ENCODE results near the gene GULP1. TPM values are rescaled to one million over a fixed set of nuclear protein-coding genes. Genes with fewer than 3 reads are reported as not detected.

GULP1 gene
- total and polyA plus RNA-seq, 12 donors, result 5.8 to 122 (median 51.5) TPM

DNA sequence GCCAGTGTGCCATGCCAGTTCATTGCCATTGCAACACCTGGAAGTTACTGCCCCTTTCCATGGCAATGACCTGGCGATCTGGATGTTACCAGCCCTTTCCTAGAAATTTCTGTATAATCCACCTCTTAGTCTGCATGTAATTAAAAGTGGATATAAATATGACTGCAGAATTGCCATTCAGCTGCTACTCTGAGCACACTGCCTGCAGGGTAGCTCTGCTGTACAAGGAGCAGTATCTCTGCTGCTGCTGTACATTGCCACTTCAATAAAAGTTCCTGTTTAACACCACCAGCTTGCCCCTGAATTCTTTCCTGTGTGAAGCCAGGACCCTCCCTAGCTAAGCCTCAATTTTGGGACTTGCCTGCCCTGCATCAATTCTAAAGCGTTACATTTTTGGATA lies 17.4 kb upstream of the GULP1 start:
- no peaks in the 10 kb centered on the region for H3K27me3 ChIP-seq
- H3K4me3 ChIP-seq, result no peak overlapping the region
- intact Hi-C loops (cut with DNase I), result no loop called here
- H3K9me3 ChIP-seq (replicated peaks in 1 of 3), result no peaks in the 10 kb centered on the region
- H3K27ac ChIP-seq, result no peak overlapping the region
- no peaks in the 10 kb centered on the region for H3K36me3 ChIP-seq (replicated peaks in 1 of 2)
- DNase-seq, result no peak
- TF ChIP-seq, protein P1, sequence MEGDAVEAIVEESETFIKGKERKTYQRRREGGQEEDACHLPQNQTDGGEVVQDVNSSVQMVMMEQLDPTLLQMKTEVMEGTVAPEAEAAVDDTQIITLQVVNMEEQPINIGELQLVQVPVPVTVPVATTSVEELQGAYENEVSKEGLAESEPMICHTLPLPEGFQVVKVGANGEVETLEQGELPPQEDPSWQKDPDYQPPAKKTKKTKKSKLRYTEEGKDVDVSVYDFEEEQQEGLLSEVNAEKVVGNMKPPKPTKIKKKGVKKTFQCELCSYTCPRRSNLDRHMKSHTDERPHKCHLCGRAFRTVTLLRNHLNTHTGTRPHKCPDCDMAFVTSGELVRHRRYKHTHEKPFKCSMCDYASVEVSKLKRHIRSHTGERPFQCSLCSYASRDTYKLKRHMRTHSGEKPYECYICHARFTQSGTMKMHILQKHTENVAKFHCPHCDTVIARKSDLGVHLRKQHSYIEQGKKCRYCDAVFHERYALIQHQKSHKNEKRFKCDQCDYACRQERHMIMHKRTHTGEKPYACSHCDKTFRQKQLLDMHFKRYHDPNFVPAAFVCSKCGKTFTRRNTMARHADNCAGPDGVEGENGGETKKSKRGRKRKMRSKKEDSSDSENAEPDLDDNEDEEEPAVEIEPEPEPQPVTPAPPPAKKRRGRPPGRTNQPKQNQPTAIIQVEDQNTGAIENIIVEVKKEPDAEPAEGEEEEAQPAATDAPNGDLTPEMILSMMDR (IDR thresholded peaks at IDR 0.05), result no peak
- TF ChIP-seq POLR2A (IDR thresholded peaks at IDR 0.05), result no peak
- WGBS, 4 donors, result 86 to 96% (median 90%) methylated on average over 2 of the region's 2 CpGs
- H3K4me1 ChIP-seq (replicated peaks in 1 of 2), result no peaks in the 10 kb centered on the region

DNA sequence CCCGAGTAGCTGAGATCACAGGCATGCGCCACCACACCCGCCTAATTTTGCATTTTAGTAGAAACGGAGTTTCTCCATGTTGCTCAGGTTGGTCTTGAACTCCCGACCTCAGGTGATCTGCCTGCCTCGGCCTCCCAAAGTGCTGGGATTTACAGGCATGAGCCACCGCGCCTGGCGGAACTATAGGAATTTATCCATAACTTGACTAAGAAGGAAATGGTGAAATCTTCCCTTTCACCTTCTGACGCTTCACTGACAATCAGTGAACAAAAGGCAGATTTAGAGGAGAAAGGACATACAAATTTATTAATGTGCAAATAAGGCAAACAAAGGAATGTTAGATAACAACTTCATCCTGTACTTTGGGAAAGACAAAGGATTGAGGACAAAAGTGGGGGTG lies 15.4 kb upstream of the GULP1 start:
- Histone ChIP-seq H3K4me1 (replicated peaks in 1 of 2) (no peaks in the 10 kb centered on the region), H3K4me3 (no peak overlapping the region), H3K27ac (no peak overlapping the region), H3K27me3 (no peaks in the 10 kb centered on the region), H3K9me3 (replicated peaks in 1 of 3) (no peaks in the 10 kb centered on the region), H3K36me3 (replicated peaks in 1 of 2) (no peaks in the 10 kb centered on the region)
- TF ChIP-seq POLR2A (IDR thresholded peaks at IDR 0.05), result no peak
- TF ChIP-seq, protein P1 (IDR thresholded peaks at IDR 0.05), result no peak
- 93 to 95% (median 94%) methylated on average over 10 of the region's 10 CpGs for WGBS, 4 donors
- intact Hi-C loops (cut with DNase I), result no loop called here
- DNase-seq, result no peak

DNA sequence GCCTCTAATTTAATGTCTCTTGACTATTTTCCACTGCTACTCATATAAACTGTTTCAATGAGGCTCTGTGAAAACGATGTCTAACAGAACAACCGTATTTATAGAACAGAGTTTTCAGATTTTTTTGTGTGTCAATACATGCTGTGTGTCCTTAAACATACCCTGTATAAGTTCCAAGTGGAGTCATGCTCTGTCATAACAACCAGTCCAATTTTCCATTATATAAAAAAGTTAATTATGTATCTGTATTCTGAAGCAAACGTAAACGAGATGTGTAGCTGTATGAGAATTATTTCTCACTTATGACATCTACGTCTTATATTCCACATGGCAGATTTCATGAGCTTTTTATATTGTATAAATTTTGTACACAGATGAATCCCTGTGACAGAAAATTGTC lies 13.9 kb upstream of the GULP1 start:
- no peak for DNase-seq
- H3K4me3 ChIP-seq, result no peak overlapping the region
- H3K36me3 ChIP-seq (replicated peaks in 1 of 2), result no peaks in the 10 kb centered on the region
- H3K4me1 ChIP-seq (replicated peaks in 1 of 2), result no peaks in the 10 kb centered on the region
- intact Hi-C loops (cut with DNase I), result no loop called here
- no peaks in the 10 kb centered on the region for H3K9me3 ChIP-seq (replicated peaks in 1 of 3)
- H3K27me3 ChIP-seq, result no peaks in the 10 kb centered on the region
- 86 to 88% (median 87%) methylated on average over 5 of the region's 5 CpGs for WGBS, 4 donors
- no peak for TF ChIP-seq POLR2A (IDR thresholded peaks at IDR 0.05)
- TF ChIP-seq, protein P1 (IDR thresholded peaks at IDR 0.05), result no peak
- H3K27ac ChIP-seq, result no peak overlapping the region

DNA sequence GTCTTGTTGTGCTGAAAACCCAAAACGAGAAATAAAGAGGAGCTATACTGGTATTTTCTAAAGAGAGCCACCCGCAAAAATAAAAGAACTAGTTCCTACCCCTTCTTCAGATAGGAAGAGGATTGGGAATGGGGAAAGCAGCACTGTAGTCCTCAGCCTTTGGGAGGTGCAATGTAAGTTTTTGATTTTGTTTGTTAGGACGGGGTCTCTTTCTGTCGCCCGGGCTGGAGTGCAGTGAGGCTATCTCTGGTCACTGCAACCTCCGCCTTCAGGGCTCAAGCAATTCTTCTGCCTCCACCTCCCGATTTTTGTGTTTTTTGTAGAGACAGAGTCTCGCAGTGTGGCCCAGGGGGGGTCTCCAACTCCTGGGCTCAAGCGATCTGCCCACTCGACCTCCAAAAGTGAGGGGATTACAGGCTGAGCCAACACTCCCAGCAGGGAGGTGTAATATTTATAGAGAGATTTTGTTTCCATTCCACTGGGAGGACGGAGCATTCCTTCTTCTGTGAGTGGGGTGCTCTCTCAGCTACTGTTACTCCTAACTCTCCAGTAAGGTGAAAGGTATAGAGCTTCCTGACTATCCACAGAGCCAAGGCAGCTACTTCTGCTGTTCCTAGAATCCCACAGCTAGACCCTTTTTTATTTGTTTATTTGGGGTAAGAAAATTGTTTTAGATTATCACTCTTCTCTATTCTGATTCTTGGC lies 13.1 kb upstream of the GULP1 start:
- DNase-seq, result no peak
- H3K4me1 ChIP-seq (replicated peaks in 1 of 2), result no peaks in the 10 kb centered on the region
- WGBS, 4 donors, result 80 to 82% (median 81%) methylated on average over 8 to 11 of the region's 11 CpGs
- no peaks in the 10 kb centered on the region for H3K36me3 ChIP-seq (replicated peaks in 1 of 2)
- no peak for TF ChIP-seq POLR2A (IDR thresholded peaks at IDR 0.05)
- H3K27me3 ChIP-seq, result no peaks in the 10 kb centered on the region
- no peak overlapping the region for H3K4me3 ChIP-seq
- intact Hi-C loops (cut with DNase I), result no loop called here
- H3K9me3 ChIP-seq (replicated peaks in 1 of 3), result no peaks in the 10 kb centered on the region
- H3K27ac ChIP-seq, result no peak overlapping the region

DNA sequence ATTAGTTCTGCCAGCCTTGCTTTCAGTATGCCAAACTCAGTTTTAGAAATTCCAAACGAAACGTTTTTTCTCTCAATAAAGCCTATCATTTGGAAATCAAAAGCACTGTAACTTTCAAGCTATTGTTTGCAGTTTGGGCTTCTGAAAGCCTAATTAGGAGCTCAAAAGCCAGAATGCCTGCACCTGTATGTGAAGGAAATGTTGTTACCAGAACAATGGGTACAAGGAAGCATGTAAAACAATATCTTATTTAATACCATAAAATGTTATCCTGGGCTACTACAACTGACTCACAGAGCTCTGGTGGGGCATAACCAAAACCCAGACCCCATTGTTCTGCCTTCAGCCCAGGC lies 12.6 kb upstream of the GULP1 start:
- 41 to 68% (median 64%) methylated on average over 2 of the region's 2 CpGs for WGBS, 4 donors
- Histone ChIP-seq H3K27me3 (no peaks in the 10 kb centered on the region), H3K36me3 (replicated peaks in 1 of 2) (no peaks in the 10 kb centered on the region), H3K4me1 (replicated peaks in 1 of 2) (no peaks in the 10 kb centered on the region), H3K9me3 (replicated peaks in 1 of 3) (no peaks in the 10 kb centered on the region), H3K4me3 (no peak overlapping the region), H3K27ac (no peak overlapping the region)
- intact Hi-C loops (cut with DNase I), result no loop called here
- TF ChIP-seq POLR2A (IDR thresholded peaks at IDR 0.05), result no peak
- TF ChIP-seq, protein P1 (IDR thresholded peaks at IDR 0.05), result no peak
- DNase-seq, result no peak

All from adrenal gland (tissue), 12 donors.